ENCODE measurements around the gene FN3K. TPM values are rescaled to one million over a fixed set of nuclear protein-coding genes. Genes with fewer than 3 reads are reported as not detected.

Gene FN3K
- total and polyA plus RNA-seq, 2 of the 8 experiments (the other 6 are each of a cell fraction or from before 2014, with no cell fraction given): 0.88 to 14.2 TPM

- Histone ChIP-seq H3K4me2 (ENCODE audit: insufficient read depth in 1 of 2, low read depth in 2 of 2, low read length in 2 of 2) (peak overlapping the region; percentile 81 to 95), H3K4ac (replicated peaks; ENCODE audit: insufficient read length, low read depth, low read length) (no peak overlapping the region), H3K79me2 (ENCODE audit: control insufficient read depth in 1 of 2, insufficient read depth in 2 of 2, low read length in 2 of 2) (peaks cover 0 to 21% of the 10 kb centered on the region in 2 experiments; a peak in 2 of 4 replicates), H3K4me3 (ENCODE audit: extremely low read depth in 1 of 4, insufficient read depth in 2 of 4, low read depth in 3 of 4, low read length in 4 of 4) (peak overlapping the region; percentile 44 to 80 (median 62)), H4K8ac (ENCODE audit: extremely low read depth, insufficient read depth, low read length) (no peak overlapping the region), H2AK5ac (ENCODE audit: low read depth, low read length) (no peak overlapping the region), H4K91ac (replicated peaks; ENCODE audit: insufficient read length, low read length) (peak overlapping the region; percentile 64), H2BK5ac (ENCODE audit: low read depth, low read length) (no peak overlapping the region), H3K4me1 (replicated peaks in 1 of 4; ENCODE audit: control insufficient read depth in 3 of 4, insufficient read depth in 4 of 4, low read length in 3 of 4) (peaks cover 8 to 22% (median 16%) of the 10 kb centered on the region in 4 experiments), H2BK15ac (ENCODE audit: low read length) (no peak overlapping the region), H4K5ac (ENCODE audit: insufficient read length, low read depth, low read length) (no peak overlapping the region), H3K18ac (ENCODE audit: extremely low read depth, low read length) (no peak overlapping the region), H3K9ac (replicated peaks in 1 of 4; ENCODE audit: extremely low read depth in 1 of 4, low read depth in 3 of 4, low read length in 3 of 4) (peak overlapping the region in 1 of 4 experiments; percentile 27; a peak in 1 of 7 replicates), H3K27me3 (replicated peaks in 1 of 4; ENCODE audit: control insufficient read depth in 3 of 4, extremely low read depth in 1 of 4, insufficient read depth in 3 of 4, low read length in 3 of 4) (peaks cover 0 to 6% (median 3%) of the 10 kb centered on the region in 4 experiments; a peak in 4 of 7 replicates), H3K9me3 (ENCODE audit: insufficient read depth in 2 of 2, low read depth in 1 of 2, low read length in 1 of 2) (peaks cover 2 to 4% of the 10 kb centered on the region in 2 experiments; a peak in 3 of 4 replicates), H2BK20ac (ENCODE audit: low read length) (no peak overlapping the region), H2BK12ac (ENCODE audit: low read depth, low read length) (peak overlapping the region; percentile 50; the same call in 1 of the 2 replicates), H3K27ac (ENCODE audit: low read depth, low read length) (no peak overlapping the region), H3K56ac (replicated peaks; ENCODE audit: insufficient read length, low read depth, low read length) (no peak overlapping the region), H4K20me1 (replicated peaks in 1 of 2; ENCODE audit: control insufficient read depth in 1 of 2, insufficient read depth in 2 of 2, low read length in 2 of 2) (peaks cover 0 to 1% of the 10 kb centered on the region in 2 experiments), H3K23me2 (ENCODE audit: low read depth, low read length) (peaks cover 13% of the 10 kb centered on the region), H2AFZ (ENCODE audit: low read length) (no peak overlapping the region), H3K14ac (ENCODE audit: insufficient read length) (no peak overlapping the region), H3K36me3 (ENCODE audit: control insufficient read depth in 2 of 4, insufficient read depth in 4 of 4, low read length in 3 of 4) (peaks cover 0 to 4% (median 0%) of the 10 kb centered on the region in 4 experiments; a peak in 1 of 8 replicates), H3K79me1 (ENCODE audit: low read depth, low read length) (peaks cover 2% of the 10 kb centered on the region), H3K23ac (ENCODE audit: insufficient read length) (no peak overlapping the region), H2BK120ac (replicated peaks; ENCODE audit: low read depth, low read length) (no peak overlapping the region)
- DNase-seq (ENCODE audit: low read depth in 1 of 2, low spot score in 2 of 2): peak in 1 of 2 experiments; percentile 78
- WGBS, 2 experiments (ENCODE audit: extremely low coverage in 1 of 2, insufficient coverage in 1 of 2, insufficient read length in 1 of 2, insufficient replicate concordance in 2 of 2, low coverage in 1 of 2, low lambda C conversion rate in 2 of 2, missing lambda C conversion rate in 1 of 2): 3% methylated on average over 22 of the region's 56 CpGs; no CpG with 5 or more reads in 1 of the 2 experiments
- no peak for FAIRE-seq
- POLR2A ChIA-PET (ENCODE audit: partially characterized antibody): interaction anchor here (0.6 to 1.3 kb wide), 2 partner anchors 10 to 102 kb away, joined by 3 read pairs; no protein-coding TSS in a partner anchor
- CTCF ChIA-PET (ENCODE audit: partially characterized antibody): no interaction called here
- TF ChIP-seq BACH1 (IDR thresholded peaks at IDR 0.05; ENCODE audit: low read length) (peak; percentile 82), CHD1 (IDR thresholded peaks at IDR 0.05; ENCODE audit: low read depth, low read length) (no peak), RAD21 (IDR thresholded peaks at IDR 0.05 in 1 of 2, conservative IDR thresholded peaks at IDR 0.05 in 1 of 2; ENCODE audit: low read depth in 2 of 2, low read length in 2 of 2) (no peak), MAX (IDR thresholded peaks at IDR 0.05) (0 out of 2 replicates have a peak, but pooled peaks have one; percentile 30), POU5F1 (IDR thresholded peaks at IDR 0.05; ENCODE audit: low read depth, low read length) (no peak), RXRA (IDR thresholded peaks at IDR 0.05; ENCODE audit: insufficient read depth, low read depth, low read length) (no peak), TAF1 (IDR thresholded peaks at IDR 0.05; ENCODE audit: low read depth, low read length) (0 out of 2 replicates have a peak, but pooled peaks have one; percentile 0), GABPA (IDR thresholded peaks at IDR 0.05; ENCODE audit: borderline replicate concordance, insufficient read depth, low read length) (peak; percentile 30; the same call in 1 of the 2 replicates), ATF3 (IDR thresholded peaks at IDR 0.05; ENCODE audit: insufficient read depth, low read depth, low read length) (no peak), TBP (IDR thresholded peaks at IDR 0.05; ENCODE audit: low read depth, low read length) (no peak), RBBP5 (IDR thresholded peaks at IDR 0.05; ENCODE audit: borderline replicate concordance, low read depth, low read length) (no peak), NANOG (IDR thresholded peaks at IDR 0.05; ENCODE audit: insufficient read depth, low read depth, low read length, poor library complexity, severe bottlenecking) (no peak)
Measured at GRCh38 chr17:82751171-82751570, 15.8 kb downstream of the FN3K start.

All from H1 (cell line).